H54 (cell line): ENCODE measurements around the gene GHRH.
A peak's percentile ranks its signal among the peaks of the same experiment; 100 is the strongest.

ENCODE experiments used
- DNase-seq: peaks from one replicate; pipeline ENCODE4 v3.0.0; 2011; ENCODE audit warnings: low spot score, mixed read lengths; ENCODE audit not compliant: insufficient read length
- FAIRE-seq: peaks from 3 replicates; lab custom pipeline; 2011; peaks lifted over from hg19 to GRCh38; lab: Jason Lieb, UNC
- POLR2A ChIP-seq: IDR thresholded peaks from 2 replicates; pipeline ENCODE4 v1.6.1; 2011; ENCODE audit warnings: low read depth, mild to moderate bottlenecking, low read length

GHRH gene

DNA sequence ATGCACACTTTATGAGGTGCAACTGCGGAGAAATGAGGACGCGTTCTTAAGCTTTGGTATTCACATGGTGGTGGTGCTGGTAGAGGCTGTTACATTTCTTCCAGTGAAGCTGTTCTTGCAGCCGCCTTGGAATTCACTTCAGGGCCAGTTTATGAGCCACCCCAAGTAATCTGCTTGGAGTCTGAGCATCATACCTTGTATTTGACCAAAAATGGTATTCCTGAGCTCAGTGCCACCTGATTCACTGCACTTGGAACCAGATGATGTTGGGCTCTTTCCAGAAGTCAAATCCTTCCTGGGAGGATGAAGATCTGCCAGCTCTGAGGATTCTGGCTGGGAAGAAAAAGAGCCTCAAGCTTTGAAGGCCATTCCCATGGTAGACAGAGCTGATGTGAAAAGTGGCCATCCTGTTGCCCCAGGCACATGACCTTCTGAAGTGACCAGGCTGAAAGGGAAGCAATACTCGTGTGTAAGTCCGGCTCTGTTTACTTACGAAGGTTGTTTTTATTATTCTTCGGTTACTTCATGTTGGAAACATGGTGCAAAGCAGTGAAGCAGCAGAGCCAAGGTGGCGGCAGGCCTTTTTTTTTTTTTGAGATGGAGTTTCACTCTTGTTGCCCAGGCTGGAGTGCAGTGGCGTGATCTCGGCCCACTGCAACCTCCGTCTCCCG, 35.6 kb upstream of the GHRH start:
- DNase-seq (no peak), FAIRE-seq (no peak)
- no peak for TF ChIP-seq POLR2A

DNA sequence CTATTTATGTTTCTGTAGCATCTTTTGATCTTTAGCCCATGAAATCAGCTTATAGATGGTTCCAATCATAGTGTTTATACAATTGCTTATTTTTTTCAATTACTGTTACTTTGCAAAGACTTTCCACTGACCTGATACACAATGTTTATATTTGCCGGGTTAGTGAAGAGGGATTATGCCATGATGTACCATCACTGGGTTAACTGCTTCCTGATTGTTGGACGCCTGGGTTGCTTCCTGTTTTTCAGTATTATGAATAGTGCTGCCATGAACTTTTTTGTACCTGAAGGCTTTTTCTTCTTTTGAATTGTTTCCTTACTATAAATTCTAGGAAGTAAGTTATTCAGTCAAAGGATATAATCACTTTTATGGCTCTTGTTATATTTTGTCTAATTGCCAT, 34.8 kb upstream of the GHRH start:
- DNase-seq: no peak
- no peak for FAIRE-seq
- TF ChIP-seq POLR2A: no peak

DNA sequence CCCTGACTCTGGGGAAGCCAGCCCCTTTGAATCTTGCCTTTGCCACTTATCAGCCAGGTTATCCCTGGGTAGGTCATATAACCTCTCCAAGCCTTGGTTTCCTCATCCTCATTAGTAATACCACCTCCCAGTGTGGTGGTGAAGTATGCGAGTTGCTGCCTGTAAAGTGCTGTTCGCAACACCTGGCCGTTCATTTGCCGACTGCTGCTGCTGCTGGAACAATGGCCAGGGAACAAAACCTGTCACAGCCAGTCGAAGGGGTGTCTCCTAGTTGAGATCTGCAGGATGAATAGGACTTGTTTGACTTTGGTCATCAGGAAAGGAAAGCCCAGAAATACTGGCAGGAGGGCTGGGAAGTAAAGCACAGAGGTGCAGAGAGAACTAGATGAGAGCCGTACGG, 34.0 kb upstream of the GHRH start:
- DNase-seq (no peak), FAIRE-seq (no peak)
- no peak for TF ChIP-seq POLR2A

DNA sequence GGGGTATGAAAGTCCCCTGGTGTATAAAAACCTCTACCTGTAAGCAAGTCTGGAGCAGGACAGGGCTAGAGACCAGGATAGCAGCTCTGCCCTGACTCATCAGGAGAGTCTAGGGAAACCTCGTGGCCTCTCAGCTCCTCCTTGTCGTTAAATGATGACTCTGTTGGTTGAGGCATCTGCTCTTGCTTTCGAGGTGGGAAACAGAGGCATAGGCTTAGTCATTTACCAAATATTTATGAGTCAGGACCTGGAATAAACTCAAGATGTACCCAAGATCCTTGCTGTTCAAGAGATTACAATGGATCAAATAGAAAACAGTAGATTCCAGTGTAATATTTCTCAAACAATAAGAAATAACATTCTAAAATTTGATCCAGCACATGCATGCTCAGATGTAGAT, 33.4 kb upstream of the GHRH start:
- no peak for TF ChIP-seq POLR2A
- DNase-seq (peak; percentile 87), FAIRE-seq (peak; percentile 76)

DNA sequence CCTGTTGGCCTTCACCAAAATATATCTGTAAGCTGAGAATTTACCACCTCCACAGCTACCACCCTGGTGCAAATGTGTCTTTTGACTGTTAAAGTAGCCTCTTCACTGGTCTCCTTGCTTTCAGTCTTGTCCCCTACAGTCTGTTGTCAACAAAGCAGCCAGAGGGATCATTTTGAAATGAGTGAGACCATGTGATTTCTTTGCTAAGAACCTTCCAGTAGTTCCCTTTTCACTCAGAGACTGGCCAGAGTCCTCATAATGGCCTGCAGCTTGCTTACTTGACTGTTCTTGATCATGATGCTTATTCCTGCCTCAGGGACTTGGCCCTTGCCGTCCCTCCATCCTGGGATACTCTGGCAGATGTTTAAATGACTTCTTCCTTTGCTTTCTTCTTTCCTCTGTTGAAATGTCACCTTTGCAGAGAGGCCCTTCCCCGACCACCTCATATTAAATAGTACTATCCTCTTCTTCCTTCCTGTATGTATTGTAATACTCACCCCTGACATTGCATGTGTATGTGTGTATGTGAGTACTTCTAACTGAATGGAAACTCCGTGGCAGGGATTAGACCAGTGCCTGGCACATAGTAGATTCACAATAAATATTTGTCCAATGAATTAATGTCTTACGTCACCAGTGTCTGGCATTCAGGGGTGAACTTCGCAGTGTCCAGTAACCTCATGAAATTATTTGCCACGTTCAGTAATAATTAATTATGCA, 32.8 kb upstream of the GHRH start:
- DNase-seq (no peak), FAIRE-seq (no peak)
- TF ChIP-seq POLR2A: no peak

DNA sequence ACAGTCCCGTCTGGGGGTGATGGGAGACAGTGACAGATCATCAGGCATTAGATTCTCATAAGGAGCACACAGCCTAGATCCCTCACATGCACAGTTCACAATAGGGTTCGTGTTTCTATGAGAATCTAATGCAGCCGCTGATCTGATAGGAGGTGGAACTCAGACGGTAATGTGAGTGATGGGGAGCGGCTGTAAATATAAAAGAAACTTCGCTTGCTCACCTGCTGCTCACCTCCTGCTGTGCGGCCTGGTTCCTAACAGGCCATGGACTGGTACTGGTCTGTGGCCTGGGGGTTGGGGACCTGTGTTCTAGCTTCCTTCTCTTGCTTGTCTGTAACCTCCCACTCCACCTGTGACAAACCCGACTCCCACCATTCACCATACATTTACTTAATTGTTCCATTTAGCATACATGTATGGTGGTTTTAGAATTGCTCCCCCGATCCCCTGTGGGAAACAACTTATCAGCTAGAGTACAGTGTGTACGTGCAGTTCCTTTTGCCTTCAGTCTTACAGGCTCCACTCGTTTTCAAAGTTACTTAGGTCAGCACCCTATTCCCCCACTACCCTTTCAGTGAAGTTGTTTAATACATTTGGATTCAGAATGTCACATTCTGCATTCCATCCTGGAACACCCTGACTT, 31.8 kb upstream of the GHRH start:
- no peak for TF ChIP-seq POLR2A
- FAIRE-seq (no peak), DNase-seq (no peak)

DNA sequence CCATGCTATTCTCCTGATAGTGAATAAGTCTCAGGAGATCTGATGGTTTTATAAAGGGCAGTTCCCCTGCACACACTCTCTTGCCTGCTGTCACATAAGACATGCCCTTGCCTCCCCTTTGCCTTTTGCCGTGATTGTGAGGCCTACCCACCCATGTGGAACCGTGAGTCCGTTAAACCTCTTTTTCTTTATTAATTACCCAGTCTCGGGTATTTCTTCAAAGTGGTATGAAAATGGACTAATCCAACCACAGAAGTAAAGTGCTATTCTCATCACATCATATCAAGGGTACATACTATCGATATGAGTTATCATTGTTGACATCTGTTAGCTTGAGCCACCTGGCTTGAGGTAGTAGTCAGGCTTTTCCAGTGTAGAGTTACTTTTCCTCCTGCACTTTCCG, 30.1 kb upstream of the GHRH start:
- no peak for DNase-seq
- TF ChIP-seq POLR2A: no peak
- no peak for FAIRE-seq

DNA sequence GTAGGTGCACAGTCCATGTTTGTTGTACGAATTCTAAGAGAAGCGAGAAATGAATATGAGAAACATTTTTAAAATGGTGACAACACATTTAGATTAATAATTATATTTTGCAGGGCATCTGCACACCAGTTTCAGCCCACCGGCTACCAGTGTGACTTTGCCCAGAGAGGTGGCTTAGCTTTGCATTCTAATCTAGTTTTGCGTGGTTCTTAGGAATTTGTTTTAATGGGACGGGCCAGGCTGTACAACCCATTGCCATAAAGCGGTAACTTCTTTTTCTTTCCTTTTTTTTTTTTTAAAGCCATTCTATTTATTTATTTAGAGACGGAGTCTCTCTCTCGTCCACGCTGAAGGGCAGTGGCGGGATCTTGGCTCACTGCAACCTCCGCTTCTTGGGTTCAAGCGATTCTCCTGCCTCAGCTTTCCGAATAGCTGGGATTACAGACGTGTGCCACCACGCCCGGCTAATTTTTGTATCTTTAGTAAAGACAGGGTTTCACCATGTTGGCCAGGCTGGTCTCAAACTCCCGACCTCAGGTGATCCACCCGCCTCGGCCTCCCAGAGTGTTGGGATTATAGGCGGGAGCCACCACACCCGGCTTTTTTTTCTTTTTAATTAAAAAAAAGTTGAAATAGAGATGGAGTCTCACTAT, 28.7 kb upstream of the GHRH start:
- FAIRE-seq (no peak), DNase-seq (no peak)
- TF ChIP-seq POLR2A: no peak

DNA sequence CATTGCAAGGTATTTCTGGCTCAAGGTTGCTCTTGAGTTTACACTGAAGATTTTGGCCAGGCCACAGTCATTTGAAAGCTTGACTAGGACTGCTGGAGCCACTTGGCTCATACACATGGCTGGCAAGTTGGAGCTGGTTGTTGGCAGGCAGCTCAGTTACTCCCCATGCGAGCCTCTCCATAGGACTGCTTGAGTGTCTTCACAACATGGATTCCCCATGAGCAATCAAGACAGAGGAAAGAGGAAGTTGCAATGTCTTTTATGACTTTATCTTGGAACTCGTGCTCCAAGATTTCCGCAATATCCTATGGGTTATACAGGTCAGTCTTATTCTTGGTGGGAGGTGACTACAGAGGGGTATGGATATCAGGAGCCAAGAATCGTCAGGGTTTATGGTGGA, 26.5 kb upstream of the GHRH start:
- DNase-seq: no peak
- no peak for FAIRE-seq
- no peak for TF ChIP-seq POLR2A

DNA sequence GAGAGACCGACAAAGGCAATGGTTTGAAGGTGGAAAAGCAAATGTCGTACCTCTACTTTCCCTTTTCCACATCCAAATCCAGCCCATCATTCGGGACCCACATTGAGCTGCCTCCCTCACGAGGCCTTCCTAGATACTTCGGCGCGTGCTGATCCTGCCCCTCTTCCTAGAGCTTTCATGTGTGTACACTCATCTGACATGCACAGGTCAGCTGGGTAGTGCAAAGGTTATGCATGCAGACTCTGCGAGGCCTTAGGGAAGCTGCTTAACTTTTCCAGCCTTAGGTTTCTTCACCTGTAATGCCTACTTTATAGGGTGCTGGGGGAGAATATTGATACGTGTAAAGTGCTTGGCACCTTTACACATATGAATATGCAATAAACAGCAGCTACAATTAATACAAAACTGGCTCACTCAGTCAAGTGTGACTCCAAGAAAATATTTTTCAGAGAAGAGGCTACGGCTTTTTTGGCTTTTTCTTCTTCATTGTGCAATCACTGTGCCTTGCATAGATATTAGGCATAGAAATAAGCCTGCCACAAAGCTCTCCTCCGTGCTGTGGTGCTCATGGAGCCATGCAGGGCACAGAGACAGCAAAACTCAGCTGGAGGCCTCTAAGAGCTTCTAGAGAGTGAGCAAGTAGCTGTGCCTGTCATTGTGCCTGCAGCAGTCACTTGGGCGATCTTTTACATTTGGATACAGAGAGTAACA, 24.2 kb upstream of the GHRH start:
- DNase-seq (no peak), FAIRE-seq (no peak)
- no peak for TF ChIP-seq POLR2A

DNA sequence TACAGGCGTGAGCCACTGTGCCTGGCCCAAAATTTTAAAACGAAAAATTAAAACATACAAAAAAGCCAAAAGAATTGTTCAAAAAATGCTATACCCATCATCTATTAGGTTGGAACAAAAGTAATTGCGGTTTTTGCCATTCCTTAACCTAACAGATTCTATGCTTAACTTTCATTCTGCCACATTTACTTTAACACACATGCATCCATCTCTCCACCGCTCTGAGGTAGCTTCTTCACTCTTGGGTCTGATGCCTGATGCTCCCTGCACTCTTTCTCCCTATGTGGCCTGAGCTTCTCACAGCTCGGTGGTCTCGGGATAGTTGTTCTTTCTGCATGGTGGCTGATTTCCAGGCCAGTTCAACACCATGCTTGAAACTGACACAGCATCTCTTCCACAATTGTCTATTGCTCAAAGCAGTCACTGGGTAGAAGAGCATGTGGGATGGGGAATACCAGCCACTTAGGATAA, 23.1 kb upstream of the GHRH start:
- no peak for FAIRE-seq
- no peak for DNase-seq
- no peak for TF ChIP-seq POLR2A

DNA sequence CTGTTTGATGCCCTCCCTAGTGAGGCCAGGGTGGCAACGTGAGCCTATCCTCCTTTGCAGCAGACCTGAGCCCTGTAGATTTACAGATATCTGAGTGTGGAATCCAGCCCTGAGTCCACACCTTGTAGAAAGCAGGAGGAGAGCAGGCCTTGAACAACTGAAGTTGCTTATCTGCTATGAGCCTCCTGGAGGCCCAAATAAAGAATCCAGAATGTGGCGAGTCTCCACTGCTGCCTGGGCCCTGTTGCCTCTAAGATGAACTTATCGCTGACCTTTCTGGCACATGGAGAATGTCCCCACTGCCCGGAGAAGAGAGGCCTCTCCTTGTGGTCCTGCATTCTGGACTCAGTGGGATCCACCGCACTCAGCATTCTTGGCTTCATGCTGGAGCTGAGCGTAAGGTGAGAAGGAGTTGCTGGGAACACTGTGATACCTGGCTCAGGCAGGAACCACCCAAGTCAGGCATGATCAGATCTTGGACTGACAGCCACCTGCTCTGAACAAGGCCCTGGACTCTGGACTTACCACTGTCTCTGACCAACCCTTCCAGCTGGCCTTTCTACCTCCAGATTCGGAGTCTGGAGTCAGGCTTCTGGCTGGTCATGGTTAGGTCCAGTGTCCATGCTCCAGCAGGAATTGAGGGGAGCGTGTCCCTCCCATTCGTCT, 22.0 kb upstream of the GHRH start:
- no peak for FAIRE-seq
- DNase-seq: no peak
- no peak for TF ChIP-seq POLR2A

DNA sequence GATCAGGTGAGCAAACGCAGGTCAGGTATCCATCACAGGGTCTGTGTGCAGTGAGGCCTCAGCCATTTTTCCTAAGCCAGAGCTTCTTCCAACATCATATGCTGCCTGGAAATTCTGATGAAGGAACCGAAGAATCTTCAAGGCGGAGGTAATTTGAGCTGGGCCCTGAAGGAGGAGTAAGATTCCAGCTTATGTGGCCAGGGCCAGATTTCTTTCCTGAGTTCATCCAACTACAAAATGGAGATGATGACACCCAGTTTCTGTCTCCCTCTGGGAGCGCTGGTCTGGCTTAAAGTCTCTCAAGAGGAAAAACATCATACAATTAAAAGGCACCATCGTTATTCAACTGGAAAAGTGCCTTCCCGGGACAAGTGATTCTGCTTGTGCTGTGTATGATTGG, 20.9 kb upstream of the GHRH start:
- FAIRE-seq: no peak
- TF ChIP-seq POLR2A: no peak
- DNase-seq: no peak
